Dedifferentiated amniotic fluid mesenchymal stem cell (primary cell): ENCODE data around the gene IREB2.

Experiments used
- DNase-seq: peaks from one replicate; pipeline ENCODE4 v3.0.0-alpha.2; 2016; ENCODE audit errors: extremely low spot score

IREB2 gene

GRCh38 chr15:78437107-78437761 is 782 bp upstream of the IREB2 start:
- DNase-seq = no peak

- DNase-seq = no peak
These were observed 736 bp downstream of the IREB2 start for GRCh38 chr15:78438619-78439285.

DNA sequence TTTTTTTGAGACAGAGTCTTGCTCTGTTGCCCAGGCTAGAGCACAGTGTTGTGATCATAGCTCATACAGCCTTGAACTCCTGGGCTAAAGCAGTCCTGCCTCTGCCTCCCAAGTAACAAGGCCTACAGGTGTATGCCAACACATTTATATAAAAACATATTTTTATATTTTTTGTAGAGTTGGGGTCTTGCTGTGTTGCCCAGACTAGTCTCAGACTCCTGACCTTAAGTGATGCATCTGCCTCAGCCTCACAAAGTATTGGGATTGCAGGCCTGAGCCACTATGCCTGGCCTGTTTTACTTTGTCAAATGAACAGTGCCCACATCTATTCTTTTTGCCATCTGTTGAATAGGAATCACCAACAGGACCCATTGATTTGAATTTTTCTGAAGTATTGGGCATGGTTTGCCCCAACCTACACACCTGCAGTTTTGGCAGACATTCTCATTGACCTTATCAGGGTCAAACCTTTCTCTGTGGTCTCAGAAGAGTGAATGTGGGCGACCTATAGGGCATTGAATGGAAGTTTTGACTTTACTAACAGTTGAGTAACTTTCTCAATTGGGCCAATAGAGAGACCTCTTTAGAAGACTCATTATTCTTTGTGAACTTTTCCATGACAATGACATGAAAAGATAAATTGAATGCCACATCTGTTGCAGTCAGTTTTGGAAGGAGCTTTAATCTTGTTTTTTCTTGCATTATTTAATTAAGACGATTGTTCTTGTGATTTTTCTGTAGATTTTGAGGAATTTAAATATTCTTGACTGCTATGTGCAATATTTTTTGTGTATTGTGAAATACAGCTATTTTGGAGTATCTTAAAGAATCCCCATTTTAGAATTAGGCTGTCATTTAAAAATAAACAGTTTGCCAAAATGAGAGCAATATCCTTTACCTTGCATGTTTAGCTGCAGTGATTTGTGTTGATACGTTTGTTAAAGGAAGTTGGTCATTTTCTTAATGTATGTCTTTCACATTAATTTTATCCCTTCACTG is 2.7 kb downstream of the IREB2 start:
- no peak for DNase-seq

DNA sequence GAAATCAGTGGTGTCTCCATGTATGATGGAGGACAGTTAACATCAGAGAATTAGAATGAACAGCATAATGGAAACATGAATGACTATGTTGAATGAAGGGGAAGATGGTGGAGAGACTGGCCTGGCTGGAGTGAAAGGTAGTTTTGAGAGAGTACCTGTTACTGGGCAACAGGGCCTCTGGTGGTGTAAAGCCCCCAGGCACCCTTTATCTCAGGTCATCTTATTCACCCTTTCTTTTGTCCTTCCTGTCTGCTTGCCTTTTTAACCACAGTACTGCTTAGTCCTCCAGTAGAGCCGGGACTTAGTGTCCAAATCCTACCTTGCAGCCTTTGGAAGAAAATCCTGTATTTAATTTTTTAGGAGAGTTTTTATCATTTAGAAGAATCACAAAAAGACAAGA is 6.2 kb downstream of the IREB2 start:
- no peak for DNase-seq

DNA sequence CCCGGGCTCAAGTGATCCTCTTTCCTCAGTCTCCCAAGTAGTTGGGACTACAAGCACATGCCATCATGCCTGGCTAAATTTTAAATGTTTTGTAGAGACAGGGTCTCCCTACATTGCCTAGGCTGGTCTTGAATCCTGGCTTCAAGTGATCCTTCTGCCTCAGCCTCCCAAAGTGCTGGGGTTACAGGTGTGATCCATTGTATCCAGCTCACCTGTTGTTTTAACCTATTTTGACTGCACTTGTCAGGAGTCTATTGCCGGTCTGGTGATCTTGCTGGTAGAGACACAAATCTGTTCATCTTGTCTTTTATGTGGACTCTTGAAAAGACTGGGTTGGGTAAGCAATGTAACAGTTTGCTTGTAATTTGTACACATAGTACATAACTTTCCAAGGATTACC is 7.9 kb downstream of the IREB2 start:
- no peak for DNase-seq

DNA sequence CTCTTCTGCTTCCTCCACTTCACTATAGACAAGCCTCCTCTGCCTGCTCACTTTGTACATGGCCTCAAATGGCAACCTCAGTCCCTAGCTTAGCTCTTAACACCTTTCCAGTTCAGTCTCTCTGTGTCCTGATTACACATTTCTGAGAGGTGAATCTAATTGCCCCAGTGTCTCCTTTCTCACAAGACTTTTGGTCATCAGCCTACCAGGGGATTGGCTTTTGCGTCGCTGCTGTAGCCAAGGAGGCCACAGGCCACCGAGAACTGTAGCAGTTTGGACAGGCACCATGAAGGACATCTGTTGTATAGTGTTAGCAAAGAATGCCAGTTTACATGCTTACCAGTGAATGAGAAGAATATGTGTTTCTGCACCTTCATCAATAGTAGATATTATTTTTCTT is 8.5 kb downstream of the IREB2 start:
- DNase-seq = no peak

- no peak for DNase-seq
These were observed 10.6 kb downstream of the IREB2 start for GRCh38 chr15:78448441-78449219.

DNA sequence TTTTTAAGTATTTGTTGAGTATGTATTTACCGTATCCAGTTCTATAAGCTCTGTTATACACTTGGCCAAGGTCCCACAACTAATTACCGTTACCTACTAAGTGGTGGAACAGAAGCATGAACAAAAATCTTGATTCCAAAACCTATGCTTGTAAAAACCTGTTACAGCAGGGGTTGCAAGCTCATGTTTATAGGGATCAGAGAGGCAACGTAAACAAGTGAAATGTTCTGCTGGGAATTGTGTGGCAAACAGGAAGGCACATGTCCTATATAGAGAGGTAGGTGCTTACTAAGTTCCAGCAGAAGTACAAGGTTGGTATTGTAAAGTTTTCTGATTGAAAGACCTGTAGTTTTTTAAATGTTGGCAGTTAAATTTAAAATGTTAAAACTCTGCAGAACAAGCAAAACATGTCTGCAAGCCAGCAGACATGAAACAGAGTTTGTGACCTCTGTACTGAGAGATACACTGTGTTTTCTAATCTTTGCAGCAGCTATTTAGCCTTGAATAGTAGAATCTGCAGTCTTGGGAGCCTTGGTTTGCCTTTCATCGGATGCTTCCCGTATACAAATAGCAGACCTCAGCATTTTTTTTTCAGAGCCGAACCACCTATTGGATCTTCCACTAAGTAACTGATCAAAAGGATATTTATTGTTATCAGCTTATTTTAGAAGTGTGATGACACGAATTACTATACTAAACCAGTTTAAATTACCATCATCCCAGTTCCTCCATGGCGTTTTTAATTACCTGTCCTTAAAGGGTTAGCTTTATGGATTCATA is 11.4 kb downstream of the IREB2 start:
- no peak for DNase-seq

DNA sequence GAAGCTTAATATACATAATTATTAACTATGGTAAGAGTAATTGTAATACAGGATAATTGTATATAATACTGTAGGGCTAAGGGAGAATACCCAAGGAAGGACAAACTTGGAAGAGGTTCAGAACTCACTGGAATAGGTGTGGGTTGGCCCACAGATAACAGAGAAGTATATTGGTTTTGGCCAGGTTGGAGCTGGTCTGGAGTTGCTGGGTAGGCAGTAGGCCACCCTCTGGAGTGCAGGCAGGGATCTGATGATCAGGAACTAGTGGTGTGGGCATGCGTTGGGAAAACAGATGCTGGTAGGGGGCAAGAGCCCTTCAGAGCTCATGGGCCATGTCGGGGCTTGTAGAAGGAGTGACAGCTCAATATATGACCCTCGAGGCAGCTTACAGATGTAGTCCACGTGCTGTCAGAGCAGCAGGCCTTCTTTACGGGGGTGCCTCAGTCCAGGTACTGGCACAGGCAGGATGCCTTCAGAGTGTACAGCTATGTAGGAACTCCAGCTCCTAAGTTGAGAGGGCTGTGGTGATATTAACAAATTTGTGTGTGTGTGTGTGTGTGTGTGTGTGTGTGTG is 12.4 kb downstream of the IREB2 start:
- no peak for DNase-seq

- no peak for DNase-seq
These were observed 14.5 kb downstream of the IREB2 start for GRCh38 chr15:78452485-78452884.

DNA sequence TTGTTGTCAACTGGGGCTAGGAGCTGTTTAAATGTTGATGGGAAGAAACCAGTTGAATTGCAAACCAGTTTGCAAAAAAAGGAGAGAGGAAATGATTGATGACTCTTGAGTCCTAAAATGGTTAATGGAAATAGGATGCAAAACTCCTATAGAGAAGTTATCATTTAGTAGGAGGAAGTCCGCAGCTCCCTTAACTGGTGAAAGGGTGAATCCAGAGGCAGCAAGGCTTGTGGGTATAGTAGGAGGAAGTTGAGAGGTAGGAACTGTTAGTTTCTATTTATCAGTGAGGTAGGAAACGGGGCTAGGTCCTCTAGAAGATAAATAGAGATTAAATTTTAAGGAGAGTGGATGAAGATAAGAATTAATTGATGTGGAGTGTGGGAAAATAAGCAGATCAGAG is 15.4 kb downstream of the IREB2 start:
- DNase-seq = no peak

- no peak for DNase-seq
These were observed 17.0 kb downstream of the IREB2 start for GRCh38 chr15:78454992-78455391.

GRCh38 chr15:78455749-78456148 is 17.7 kb downstream of the IREB2 start:
- DNase-seq = no peak

- no peak for DNase-seq
These were observed 18.4 kb downstream of the IREB2 start for GRCh38 chr15:78456426-78456825.

GRCh38 chr15:78457101-78457500 is 19.1 kb downstream of the IREB2 start:
- peak; percentile 82 for DNase-seq

GRCh38 chr15:78460737-78461136 is 22.7 kb downstream of the IREB2 start:
- no peak for DNase-seq

GRCh38 chr15:78461171-78461888 is 23.3 kb downstream of the IREB2 start:
- no peak for DNase-seq

DNA sequence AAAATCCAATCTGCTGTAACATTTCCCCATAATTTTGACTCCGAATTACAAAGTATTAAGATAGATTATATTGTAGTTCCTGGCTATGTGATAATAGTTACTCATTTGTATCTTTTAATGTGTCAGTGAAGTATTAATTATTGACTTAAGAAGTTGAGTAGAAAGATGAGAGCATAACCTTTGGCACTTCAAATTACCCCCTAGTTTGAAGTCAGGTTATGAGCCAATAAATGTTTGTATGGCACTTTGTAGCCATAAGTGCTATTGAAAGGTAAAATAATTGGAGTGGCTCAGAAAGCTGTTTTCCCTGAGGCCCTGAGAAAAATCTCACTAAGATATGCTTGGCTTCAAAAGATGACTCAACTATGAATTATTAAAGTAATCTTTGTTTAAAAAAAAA is 31.0 kb downstream of the IREB2 start:
- DNase-seq = no peak

DNA sequence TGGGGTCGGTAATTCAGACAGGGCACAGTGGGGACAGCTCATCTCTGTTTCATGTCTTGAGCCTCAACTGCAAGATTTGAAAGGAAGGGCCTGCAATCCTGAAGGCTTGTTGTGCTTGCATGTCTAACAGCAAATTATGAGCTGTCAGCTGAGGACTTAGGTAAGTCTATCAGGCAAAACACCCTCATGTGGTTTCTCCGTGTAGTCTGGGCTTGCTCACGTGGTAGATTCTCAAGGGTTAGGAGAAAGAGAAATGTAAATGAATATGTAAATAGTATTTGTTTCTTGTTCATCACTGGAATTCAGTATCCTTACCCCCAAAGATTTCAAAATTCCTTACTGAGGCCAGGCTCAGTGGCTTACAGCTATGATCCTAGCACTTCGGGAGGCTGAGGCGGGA is 39.3 kb downstream of the IREB2 start:
- no peak for DNase-seq

- no peak for DNase-seq
These were observed 41.6 kb downstream of the IREB2 start for GRCh38 chr15:78479650-78480049.
